ENCODE data around the gene SLC51A. TPM values are rescaled to one million over a fixed set of nuclear protein-coding genes. Genes with fewer than 3 reads are reported as not detected.

The SLC51A gene
- total and polyA plus RNA-seq, 2 donors (not counting 1 experiment from before 2014, with no cell fraction given) = not detected

DNA sequence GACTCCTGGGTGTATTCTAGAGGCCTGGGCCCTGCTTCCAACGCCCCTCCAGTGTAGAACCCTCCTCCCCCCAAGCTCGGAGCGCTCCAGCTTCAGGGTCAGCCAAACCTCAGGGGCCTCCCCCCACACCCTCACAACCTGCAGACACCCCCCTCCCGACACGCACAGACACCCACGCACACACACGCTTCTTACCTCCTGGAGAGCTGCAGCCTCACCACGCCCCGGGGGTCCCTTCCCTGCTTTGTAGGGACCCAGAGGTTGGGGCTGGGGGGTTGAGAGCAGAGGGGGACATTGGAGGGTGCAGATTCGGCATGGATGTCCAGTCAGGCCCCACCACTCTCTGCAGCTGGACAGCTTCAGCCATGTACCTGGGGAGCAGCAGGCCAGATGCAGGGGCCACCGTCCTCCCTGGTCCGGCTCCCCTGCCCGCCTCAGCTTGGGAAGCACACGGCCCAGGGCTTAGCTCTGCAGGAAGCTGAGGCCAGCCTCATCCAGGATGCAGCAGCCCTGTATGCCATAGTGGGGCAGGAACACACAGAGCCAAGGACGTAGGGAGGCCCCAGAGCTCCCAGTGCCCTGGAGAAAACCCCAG is 18.2 kb upstream of the SLC51A start:
- Histone ChIP-seq H3K9ac (ENCODE audit: insufficient read depth, low read length) (no peak overlapping the region), H3K27ac (ENCODE audit: insufficient read depth, low read length) (no peak overlapping the region), H3K36me3 (ENCODE audit: control insufficient read depth, insufficient read depth, low read length) (no peaks in the 10 kb centered on the region), H3K9me3 (ENCODE audit: control insufficient read depth, insufficient read depth, low read depth, low read length) (no peaks in the 10 kb centered on the region), H2AFZ (ENCODE audit: low read length) (no peak overlapping the region), H3K4me1 (ENCODE audit: control insufficient read depth, extremely low read depth, insufficient read depth, low read length) (no peaks in the 10 kb centered on the region), H3K27me3 (ENCODE audit: control insufficient read depth, insufficient read depth, low read length) (no peaks in the 10 kb centered on the region), H4K20me1 (ENCODE audit: control insufficient read depth, extremely low read depth, insufficient read depth, low read length) (no peaks in the 10 kb centered on the region), H3K4me2 (ENCODE audit: extremely low read depth, insufficient read depth, low read length) (no peak overlapping the region), H3K79me2 (ENCODE audit: control insufficient read depth, insufficient read depth, low read length) (no peaks in the 10 kb centered on the region), H3K4me3 (replicated peaks in 1 of 4; ENCODE audit: control extremely low read depth in 1 of 4, insufficient read depth in 1 of 4, low read depth in 3 of 4, low read length in 4 of 4) (no peak overlapping the region)
- TF ChIP-seq, protein P1, sequence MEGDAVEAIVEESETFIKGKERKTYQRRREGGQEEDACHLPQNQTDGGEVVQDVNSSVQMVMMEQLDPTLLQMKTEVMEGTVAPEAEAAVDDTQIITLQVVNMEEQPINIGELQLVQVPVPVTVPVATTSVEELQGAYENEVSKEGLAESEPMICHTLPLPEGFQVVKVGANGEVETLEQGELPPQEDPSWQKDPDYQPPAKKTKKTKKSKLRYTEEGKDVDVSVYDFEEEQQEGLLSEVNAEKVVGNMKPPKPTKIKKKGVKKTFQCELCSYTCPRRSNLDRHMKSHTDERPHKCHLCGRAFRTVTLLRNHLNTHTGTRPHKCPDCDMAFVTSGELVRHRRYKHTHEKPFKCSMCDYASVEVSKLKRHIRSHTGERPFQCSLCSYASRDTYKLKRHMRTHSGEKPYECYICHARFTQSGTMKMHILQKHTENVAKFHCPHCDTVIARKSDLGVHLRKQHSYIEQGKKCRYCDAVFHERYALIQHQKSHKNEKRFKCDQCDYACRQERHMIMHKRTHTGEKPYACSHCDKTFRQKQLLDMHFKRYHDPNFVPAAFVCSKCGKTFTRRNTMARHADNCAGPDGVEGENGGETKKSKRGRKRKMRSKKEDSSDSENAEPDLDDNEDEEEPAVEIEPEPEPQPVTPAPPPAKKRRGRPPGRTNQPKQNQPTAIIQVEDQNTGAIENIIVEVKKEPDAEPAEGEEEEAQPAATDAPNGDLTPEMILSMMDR (conservative IDR thresholded peaks at IDR 0.05 in 1 of 2, IDR thresholded peaks at IDR 0.05 in 1 of 2; ENCODE audit: low read depth in 1 of 2, low read length in 2 of 2) = no peak
- TF ChIP-seq EZH2 (IDR thresholded peaks at IDR 0.05; ENCODE audit: low read length, missing control alignments) = no peak
- DNase-seq (ENCODE audit: low read depth in 2 of 2) = no peak

DNA sequence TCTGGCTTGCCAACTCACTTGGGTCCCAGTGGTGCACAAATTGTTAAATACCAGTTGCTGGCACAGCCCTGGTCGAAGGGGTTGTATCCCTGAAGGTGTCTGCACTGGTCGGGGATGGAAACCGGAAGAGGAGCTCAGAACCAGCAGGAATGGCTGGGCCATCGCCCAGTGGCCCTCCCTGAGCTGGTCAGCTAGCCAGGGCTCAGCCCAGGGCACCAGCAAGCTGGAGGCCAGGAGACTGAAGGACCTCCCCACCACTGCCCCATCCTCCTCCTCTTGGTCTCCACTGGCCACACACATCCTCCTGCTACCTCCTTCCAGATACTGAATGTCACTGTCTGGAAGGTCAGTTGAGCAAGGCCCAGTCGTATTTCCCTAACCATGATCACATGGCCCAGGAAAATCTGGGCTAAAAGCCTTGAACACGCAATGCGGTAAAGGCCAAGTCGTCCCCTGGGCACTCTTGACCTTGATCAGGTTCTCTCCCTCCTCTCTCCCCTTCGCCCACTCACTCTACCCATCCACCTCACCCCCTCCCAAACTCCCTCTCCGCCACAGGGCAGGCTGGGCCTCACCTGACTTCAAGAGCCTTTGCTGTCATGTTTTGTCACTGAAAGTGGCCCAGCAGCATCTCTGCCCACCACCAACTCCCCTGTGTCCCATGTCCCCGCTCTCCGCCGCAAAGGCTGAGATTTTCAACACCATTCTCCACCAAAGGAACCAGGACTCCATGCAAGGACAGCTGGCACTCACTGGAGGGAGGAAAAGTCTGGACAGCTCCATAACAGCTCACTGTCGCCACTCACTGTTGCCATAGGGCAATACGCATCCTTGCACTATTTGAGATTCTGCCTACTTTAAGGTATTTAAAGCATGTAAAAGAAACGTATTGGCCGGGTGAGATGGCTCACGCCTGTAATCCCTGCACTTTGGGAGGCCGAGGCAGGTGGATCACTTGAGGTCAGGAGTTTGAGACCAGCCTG is 17.3 kb upstream of the SLC51A start:
- Histone ChIP-seq H2AFZ (ENCODE audit: low read length) (no peak overlapping the region), H3K4me3 (replicated peaks in 1 of 4; ENCODE audit: control extremely low read depth in 1 of 4, insufficient read depth in 1 of 4, low read depth in 3 of 4, low read length in 4 of 4) (no peak overlapping the region), H3K4me1 (ENCODE audit: control insufficient read depth, extremely low read depth, insufficient read depth, low read length) (no peaks in the 10 kb centered on the region), H3K79me2 (ENCODE audit: control insufficient read depth, insufficient read depth, low read length) (no peaks in the 10 kb centered on the region), H3K27me3 (ENCODE audit: control insufficient read depth, insufficient read depth, low read length) (no peaks in the 10 kb centered on the region), H3K36me3 (ENCODE audit: control insufficient read depth, insufficient read depth, low read length) (no peaks in the 10 kb centered on the region), H3K27ac (ENCODE audit: insufficient read depth, low read length) (no peak overlapping the region), H3K4me2 (ENCODE audit: extremely low read depth, insufficient read depth, low read length) (no peak overlapping the region), H3K9ac (ENCODE audit: insufficient read depth, low read length) (no peak overlapping the region), H3K9me3 (ENCODE audit: control insufficient read depth, insufficient read depth, low read depth, low read length) (no peaks in the 10 kb centered on the region), H4K20me1 (ENCODE audit: control insufficient read depth, extremely low read depth, insufficient read depth, low read length) (no peaks in the 10 kb centered on the region)
- no peak for TF ChIP-seq EZH2 (IDR thresholded peaks at IDR 0.05; ENCODE audit: low read length, missing control alignments)
- TF ChIP-seq, protein P1 (conservative IDR thresholded peaks at IDR 0.05 in 1 of 2, IDR thresholded peaks at IDR 0.05 in 1 of 2; ENCODE audit: low read depth in 1 of 2, low read length in 2 of 2) = peak in 1 of 2 donors; percentile 15
- no peak for DNase-seq (ENCODE audit: low read depth in 2 of 2)

DNA sequence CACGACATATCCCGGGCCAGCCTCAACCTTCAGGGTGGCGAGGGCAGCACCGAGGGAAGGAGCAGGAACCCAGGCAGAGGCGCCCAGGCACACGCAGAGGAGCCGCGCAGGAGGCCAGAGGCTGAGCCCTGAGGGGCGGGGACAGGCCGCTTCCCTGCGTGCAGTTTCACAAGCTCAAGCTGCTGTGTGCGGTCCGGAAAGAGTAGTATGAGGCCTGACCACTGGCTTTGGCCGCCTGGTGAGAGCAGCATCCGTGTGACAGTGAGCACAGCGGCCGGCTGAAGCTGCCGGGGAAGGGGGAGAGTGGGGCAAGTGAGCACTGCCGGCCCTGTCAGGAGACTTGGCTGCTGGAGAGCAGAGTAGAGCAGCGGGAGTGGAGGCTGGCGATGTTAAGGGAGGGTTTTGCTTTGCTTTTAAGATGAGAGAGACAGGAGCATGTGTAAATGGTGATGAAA is 13.8 kb upstream of the SLC51A start:
- TF ChIP-seq, protein P1 (conservative IDR thresholded peaks at IDR 0.05 in 1 of 2, IDR thresholded peaks at IDR 0.05 in 1 of 2; ENCODE audit: low read depth in 1 of 2, low read length in 2 of 2) = no peak
- TF ChIP-seq EZH2 (IDR thresholded peaks at IDR 0.05; ENCODE audit: low read length, missing control alignments) = no peak
- H3K9ac ChIP-seq (ENCODE audit: insufficient read depth, low read length) = no peak overlapping the region
- H3K36me3 ChIP-seq (ENCODE audit: control insufficient read depth, insufficient read depth, low read length) = no peaks in the 10 kb centered on the region
- no peaks in the 10 kb centered on the region for H3K9me3 ChIP-seq (ENCODE audit: control insufficient read depth, insufficient read depth, low read depth, low read length)
- H3K79me2 ChIP-seq (ENCODE audit: control insufficient read depth, insufficient read depth, low read length) = no peaks in the 10 kb centered on the region
- H3K4me2 ChIP-seq (ENCODE audit: extremely low read depth, insufficient read depth, low read length) = peak overlapping the region; percentile 32
- peaks cover 4% of the 10 kb centered on the region for H3K27me3 ChIP-seq (ENCODE audit: control insufficient read depth, insufficient read depth, low read length)
- H3K4me3 ChIP-seq (replicated peaks in 1 of 4; ENCODE audit: control extremely low read depth in 1 of 4, insufficient read depth in 1 of 4, low read depth in 3 of 4, low read length in 4 of 4) = no peak overlapping the region
- no peaks in the 10 kb centered on the region for H4K20me1 ChIP-seq (ENCODE audit: control insufficient read depth, extremely low read depth, insufficient read depth, low read length)
- H3K27ac ChIP-seq (ENCODE audit: insufficient read depth, low read length) = no peak overlapping the region
- H2AFZ ChIP-seq (ENCODE audit: low read length) = peak overlapping the region; percentile 51
- H3K4me1 ChIP-seq (ENCODE audit: control insufficient read depth, extremely low read depth, insufficient read depth, low read length) = no peaks in the 10 kb centered on the region
- peak; percentile 20 to 42 for DNase-seq (ENCODE audit: low read depth in 2 of 2)
